IMR-90 (cell line): ENCODE measurements around the gene HNRNPUL1. TPM values are rescaled to one million over a fixed set of nuclear protein-coding genes. Genes with fewer than 3 reads are reported as not detected.
"Not testable (repeated sequence)": the region's sequence is repeated elsewhere in the genome, so short reads cannot be mapped to it uniquely, and the experiment has no call there.

Experiments
- ATAC-seq: fragments of 200-7000 bp; cut with Tn5 transposase; 2 replicates; pipeline ENCODE4 v1.9.1; 2020; ENCODE audit warnings: low read depth, mild to moderate bottlenecking, moderate library complexity
- BruUV-seq: library from RNA; stranded (reverse); fragments of 400-500 nt; replicated peaks from 2 replicates; lab custom pipeline; 2021; lab: Mats Ljungman, UMichigan
- CTCF ChIA-PET: fragments of 300-600 bp; formaldehyde crosslinking; extraction: SDS; loops from one replicate; lab custom pipeline; 2021; ENCODE audit warnings: antibody characterized with exemption; lab: Yijun Ruan, JAX
- POLR2A ChIA-PET: fragments of 300-600 bp; sonication (Branson Sonifier 250); formaldehyde crosslinking; loops from one replicate; lab custom pipeline; 2022; ENCODE audit warnings: antibody characterized with exemption; ENCODE audit not compliant: unreplicated experiment; lab: Charles Lee
- DNase-seq: peaks from one replicate; pipeline ENCODE4 v3.0.0; 2013
- H2AFZ ChIP-seq: replicated peaks from 2 replicates; pipeline ENCODE3; 2013; ENCODE audit warnings: low read length, mild to moderate bottlenecking; ENCODE audit not compliant: poor library complexity
- H2AK5ac ChIP-seq: 2 replicates; pipeline ENCODE4 v1.6.1; 2013; ENCODE audit warnings: low read depth, low read length, inconsistent platforms
- H2AK9ac ChIP-seq: replicated peaks from 2 replicates; pipeline ENCODE3; 2013; ENCODE audit warnings: mild to moderate bottlenecking, low read depth, low read length, moderate library complexity; ENCODE audit not compliant: poor library complexity
- H2BK120ac ChIP-seq: 2 replicates; pipeline ENCODE4 v1.6.1; 2013; ENCODE audit warnings: low read depth, low read length, inconsistent platforms
- H2BK15ac ChIP-seq: 3 replicates; pipeline ENCODE4 v1.6.1; 2013; ENCODE audit warnings: low read depth, low read length, inconsistent platforms
- H2BK20ac ChIP-seq: 2 replicates; pipeline ENCODE4 v1.6.1; 2013; ENCODE audit warnings: low read depth, mild to moderate bottlenecking, inconsistent platforms, low read length, moderate library complexity
- H2BK5ac ChIP-seq: 2 replicates; pipeline ENCODE4 v1.6.1; 2013; ENCODE audit warnings: mild to moderate bottlenecking, low read depth, low read length, inconsistent platforms; ENCODE audit not compliant: poor library complexity, severe bottlenecking
- H3K14ac ChIP-seq: replicated peaks from 2 replicates; pipeline ENCODE4 v1.6.1; 2013; ENCODE audit warnings: low read depth, low read length, inconsistent platforms
- H3K18ac ChIP-seq: 2 replicates; pipeline ENCODE4 v1.6.1; 2013; ENCODE audit warnings: low read depth, low read length, control low read depth
- H3K23ac ChIP-seq: 2 replicates; pipeline ENCODE4 v1.6.1; 2013; ENCODE audit warnings: low read depth, low read length, inconsistent platforms
- H3K27ac ChIP-seq: 2 replicates; pipeline ENCODE4 v1.5.1; 2013; ENCODE audit warnings: mild to moderate bottlenecking, control low read depth, low read length; ENCODE audit not compliant: insufficient read depth
- H3K27me3 ChIP-seq: 2 replicates; pipeline ENCODE4 v1.6.1; 2013; ENCODE audit warnings: low read length; ENCODE audit not compliant: control insufficient read depth, insufficient read depth
- H3K36me3 ChIP-seq: 2 replicates; pipeline ENCODE4 v1.6.1; 2013; ENCODE audit warnings: low read length, mixed read lengths; ENCODE audit not compliant: control insufficient read depth, insufficient read depth
- H3K4ac ChIP-seq: 2 replicates; pipeline ENCODE4 v1.6.1; 2013; ENCODE audit warnings: low read depth, low read length, inconsistent platforms
- H3K4me1 ChIP-seq: 2 replicates; pipeline ENCODE4 v1.6.1; 2013; ENCODE audit warnings: low read length, mixed read lengths; ENCODE audit not compliant: control insufficient read depth, insufficient read depth
- H3K4me2 ChIP-seq: 2 replicates; pipeline ENCODE4 v1.6.1; 2013; ENCODE audit warnings: low read depth, mild to moderate bottlenecking, control low read depth, low read length, moderate library complexity
- H3K4me3 ChIP-seq: 2 replicates; pipeline ENCODE4 v1.5.1; 2013; ENCODE audit warnings: low read depth, mild to moderate bottlenecking, control low read depth, low read length, moderate library complexity; ENCODE audit not compliant: insufficient read depth
- H3K56ac ChIP-seq: 2 replicates; pipeline ENCODE4 v1.6.1; 2013; ENCODE audit warnings: low read length, inconsistent platforms; ENCODE audit not compliant: insufficient read depth; ENCODE audit errors: extremely low read depth
- H3K79me1 ChIP-seq, 2 experiments: 2 replicates each; pipeline ENCODE4 v1.6.1; 2013; ENCODE audit warnings: low read length in 2 of 2, inconsistent platforms in 1 of 2, low read depth in 1 of 2
- H3K9ac ChIP-seq: 2 replicates; pipeline ENCODE4 v1.6.1; 2013; ENCODE audit warnings: low read depth, low read length, control low read depth
- H3K9me1 ChIP-seq: 2 replicates; pipeline ENCODE4 v1.6.1; 2013; ENCODE audit warnings: low read length, inconsistent platforms; ENCODE audit not compliant: insufficient read depth
- H3K9me3 ChIP-seq: 2 replicates; pipeline ENCODE4 v1.6.1; 2013; ENCODE audit warnings: low read length; ENCODE audit not compliant: control insufficient read depth, insufficient read depth
- H4K20me1 ChIP-seq: 2 replicates; pipeline ENCODE4 v1.6.1; 2013; ENCODE audit warnings: low read length, inconsistent platforms; ENCODE audit not compliant: insufficient read depth
- H4K5ac ChIP-seq: 2 replicates; pipeline ENCODE4 v1.6.1; 2013; ENCODE audit warnings: mild to moderate bottlenecking, low read depth, low read length, control low read depth
- H4K8ac ChIP-seq, 2 experiments: 2 replicates each; pipeline ENCODE4 v1.6.1; 2013; ENCODE audit warnings: low read depth in 2 of 2, low read length in 2 of 2, control low read depth in 1 of 2, inconsistent platforms in 1 of 2
- H4K91ac ChIP-seq: 2 replicates; pipeline ENCODE4 v1.6.1; 2013; ENCODE audit warnings: low read depth, low read length, inconsistent platforms; ENCODE audit not compliant: insufficient read depth
- WGBS, 2 experiments: methylation state at CpG; one replicate each; pipeline versions ENCODE4 v1.1.5 to v1.1.7; 2013; ENCODE audit warnings: missing lambda C conversion rate in 2 of 2; ENCODE audit not compliant: insufficient read length in 1 of 2; ENCODE audit errors: extremely low coverage in 2 of 2; 5-methylcytosine and 5-hydroxymethylcytosine counted together
- dilution Hi-C: fragments of 300-500 bp; cut with HindIII; formaldehyde crosslinking; loops from one replicate; pipeline ENCODE4 v1.14.3; 2018; ENCODE audit warnings: low sequenced_read_pairs; ENCODE audit not compliant: unreplicated experiment
- in situ Hi-C: fragments of 300-500 bp; cut with MboI; formaldehyde crosslinking; loops from 3 replicates; pipeline ENCODE4 v1.14.3; 2019; ENCODE audit warnings: low sequenced_read_pairs, inconsistent platforms, mixed read lengths
- intact Hi-C: fragments of 100-400 bp; cut with micrococcal nuclease; formaldehyde crosslinking; loops from 2 replicates; pipeline ENCODE4 v1.10.0; 2022
- polyA plus RNA-seq, 3 experiments: library from polyadenylated mRNA; depleted of rRNA; stranded (reverse); fragments of >200 nt; gene quantifications; 2 replicates each; pipeline ENCODE4 v1.2.3, GENCODE V29; 2012; ENCODE audit warnings: low replicate concordance in 1 of 3
- total RNA-seq: library from RNA; depleted of rRNA; stranded (reverse); fragments of >200 nt; gene quantifications from 2 replicates; pipeline ENCODE4 v1.2.3, GENCODE V29; 2012

The HNRNPUL1 gene
- total and polyA plus RNA-seq, 2 of the 4 experiments (the other 2 are of a cell fraction) = 50.7 to 67.3 TPM

DNA sequence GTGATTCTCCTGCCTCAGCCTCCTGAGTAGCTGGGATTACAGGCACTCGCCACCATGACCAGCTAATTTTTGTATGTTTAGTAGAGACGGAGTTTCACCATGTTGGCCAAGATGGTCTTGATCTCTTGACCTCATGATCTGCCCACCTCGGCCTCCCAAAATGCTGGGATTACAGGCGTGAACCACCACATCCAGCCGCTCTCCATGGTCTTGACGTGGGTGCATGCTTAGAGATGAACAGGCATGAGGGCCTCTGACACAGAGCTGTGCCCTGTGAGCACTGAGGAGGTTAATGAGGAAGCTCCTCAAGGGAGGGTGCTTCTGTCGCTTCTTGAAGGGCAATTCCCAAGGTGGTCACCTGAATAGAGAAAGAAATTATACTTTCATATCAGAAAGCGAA is 25.6 kb downstream of the HNRNPUL1 start:
- H3K4me3 ChIP-seq, H3K23ac ChIP-seq, BruUV-seq, H4K5ac ChIP-seq, in situ Hi-C loops, H3K9me3 ChIP-seq, H3K56ac ChIP-seq, H3K9me1 ChIP-seq, dilution Hi-C loops, H2BK15ac ChIP-seq, POLR2A ChIA-PET, H2BK5ac ChIP-seq, DNase-seq, H3K18ac ChIP-seq, H3K14ac ChIP-seq, H2AK5ac ChIP-seq, H2BK120ac ChIP-seq, H3K27ac ChIP-seq, H4K8ac ChIP-seq, H3K27me3 ChIP-seq, H2BK20ac ChIP-seq, H3K4me2 ChIP-seq, H2AFZ ChIP-seq, H2AK9ac ChIP-seq, intact Hi-C loops, H3K4ac ChIP-seq, H4K91ac ChIP-seq, ATAC-seq, H3K4me1 ChIP-seq, H3K9ac ChIP-seq: not testable (repeated sequence)
- CTCF ChIA-PET = interaction anchor here (1.5 kb wide), 1 partner anchor 18 kb away, joined by 5 read pairs; no protein-coding TSS in a partner anchor
- peaks cover 70% of the 10 kb centered on the region for H3K36me3 ChIP-seq
- H3K79me1 ChIP-seq = peaks cover 17 to 52% of the 10 kb centered on the region in 2 experiments
- peaks cover 16% of the 10 kb centered on the region; the same call in 1 of the 2 replicates for H4K20me1 ChIP-seq
- 94% methylated on average over 3 of the region's 8 CpGs; no CpG with 5 or more reads in 1 of the 2 experiments for WGBS, 2 experiments
